Kidney (tissue), 14 donors: Measurements from ENCODE around the gene CSTF2T. TPM values are rescaled to one million over a fixed set of nuclear protein-coding genes. Genes with fewer than 3 reads are reported as not detected.

Experiments used
- DNase-seq, 5 donors: peaks; one replicate each; pipeline ENCODE4 v3.0.0-alpha.2; 2013 to 2020
- FAIRE-seq: peaks from 2 replicates; lab custom pipeline; 2012; peaks lifted over from hg19 to GRCh38; lab: Jason Lieb, UNC
- H3K27ac ChIP-seq, 2 donors: one replicate each; pipeline ENCODE4 v1.7.0; 2013; ENCODE audit warnings: low read depth in 2 of 2, low read length in 2 of 2, inconsistent platforms in 1 of 2
- H3K27me3 ChIP-seq: one replicate; pipeline ENCODE4 v1.7.1; 2013; ENCODE audit warnings: low read length, inconsistent platforms; ENCODE audit not compliant: control insufficient read depth, insufficient read depth
- H3K36me3 ChIP-seq, 3 donors: one replicate each; pipeline versions ENCODE4 v1.7.0 to v1.7.1; 2013; ENCODE audit warnings: low read length in 3 of 3, control low read depth in 1 of 3, inconsistent platforms in 1 of 3; ENCODE audit not compliant: insufficient read depth in 3 of 3, control insufficient read depth in 2 of 3
- H3K4me1 ChIP-seq, 3 donors: one replicate each; pipeline versions ENCODE4 v1.7.0 to v1.7.1; 2013; ENCODE audit warnings: low read length in 3 of 3, inconsistent platforms in 1 of 3, low read depth in 1 of 3; ENCODE audit not compliant: control insufficient read depth in 2 of 3, insufficient read depth in 2 of 3
- H3K4me3 ChIP-seq, 3 donors: one replicate each; pipeline versions ENCODE4 v1.7.0 to v1.8.1; 2013; ENCODE audit warnings: low read length in 3 of 3, control low read depth in 1 of 3, inconsistent platforms in 1 of 3
- H3K9ac ChIP-seq, 3 donors: one replicate each; pipeline versions ENCODE4 v1.7.0 to v1.7.1; 2013; ENCODE audit warnings: low read length in 3 of 3, control low read depth in 1 of 3, inconsistent platforms in 1 of 3
- H3K9me3 ChIP-seq, 3 donors: one replicate each; pipeline versions ENCODE4 v1.7.0 to v1.7.1; 2013; ENCODE audit warnings: low read length in 3 of 3, control low read depth in 1 of 3, inconsistent platforms in 1 of 3; ENCODE audit not compliant: control insufficient read depth in 2 of 3, insufficient read depth in 1 of 3
- intact Hi-C: fragments of 100-400 bp; cut with DNase I; formaldehyde crosslinking; loops from one replicate; pipeline ENCODE4 v1.11.1; 2022
- polyA plus RNA-seq: library from polyadenylated mRNA; stranded (reverse); fragments of 350-450 nt; fragmentation: Illumina TruSeq; extraction: RNeasy Lipid Tissue Mini Kit (QIAGEN cat#74804); gene quantifications from one replicate; pipeline ENCODE4 v1.2.3, GENCODE V29; 2014; ENCODE audit warnings: low read depth, low replicate concordance; ENCODE audit not compliant: insufficient read depth
- total RNA-seq: library from RNA; stranded (reverse); fragmentation: NEBNext Ultra II Directional; extraction: Animal tissue kit (Norgen Biotek cat#: 25700); gene quantifications from one replicate; pipeline ENCODE4 v1.2.1, GENCODE V29; 2021
- TF ChIP-seq, protein P1 (sequence below): IDR thresholded peaks from 3 replicates; pipeline ENCODE4 v1.5.1; 2012; ENCODE audit warnings: mild to moderate bottlenecking, moderate library complexity, borderline replicate concordance; ENCODE audit not compliant: insufficient read depth; ENCODE audit errors: extremely low read depth
- donor health status: control.
- donor health status: control.
- donor health status: control.
- donor health status: control.
- donor health status: control.
- donor health status: DM: yes; HTN: yes; CAD: no.
- donor health status: Normal renal cell carcinoma (clear cell type).

The CSTF2T gene
- total and polyA plus RNA-seq, 2 donors from 2014 or later, result 11.2 to 24.9 TPM

DNA sequence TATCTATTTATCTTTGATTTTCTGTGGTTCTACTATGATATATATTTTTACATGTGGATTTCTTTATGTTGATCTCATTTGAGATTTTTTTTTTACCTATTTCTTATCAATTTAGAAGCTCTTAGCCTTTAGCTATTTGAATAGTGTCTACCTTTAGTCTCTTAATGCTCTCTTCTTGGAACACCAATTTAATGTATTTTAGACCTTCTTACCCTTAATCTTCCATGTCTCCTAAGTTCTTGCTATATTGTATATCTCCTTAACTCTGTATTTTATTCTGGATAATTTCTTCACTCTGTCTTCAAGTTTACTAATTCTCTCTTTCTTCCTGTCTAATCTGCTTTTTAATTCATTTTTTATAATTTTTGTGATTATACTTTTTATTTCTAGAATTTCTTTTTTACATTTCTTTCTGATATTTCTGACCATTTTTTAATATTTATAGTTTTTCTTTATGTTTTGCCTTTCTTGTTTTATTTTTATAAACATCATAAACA is 27.3 kb downstream of the CSTF2T start:
- FAIRE-seq, result peak; percentile 81

DNA sequence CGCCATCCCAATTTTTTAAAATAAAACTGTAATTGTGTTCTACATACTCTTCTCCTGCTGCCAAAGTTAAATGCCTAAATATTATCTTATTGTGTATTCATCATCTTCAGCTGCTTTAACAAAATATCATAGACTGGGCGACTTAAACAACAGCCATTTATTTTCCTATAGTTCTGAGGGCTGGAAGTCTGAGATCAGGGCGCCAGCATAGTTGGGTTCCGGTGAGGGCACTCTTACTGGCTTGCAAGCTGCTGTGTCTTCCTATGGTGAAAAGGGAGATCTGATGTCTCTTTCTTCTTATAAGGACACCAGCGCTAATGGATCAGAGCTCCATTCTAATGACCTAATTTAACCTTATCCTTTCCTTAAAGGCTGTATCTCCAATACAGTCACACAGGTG is 30.4 kb downstream of the CSTF2T start:
- H3K27me3 ChIP-seq, result no peaks in the 10 kb centered on the region
- FAIRE-seq, result no peak
- DNase-seq, result no peak
- no peak overlapping the region for H3K9ac ChIP-seq
- no peaks in the 10 kb centered on the region for H3K9me3 ChIP-seq
- intact Hi-C loops, result no loop called here
- no peak overlapping the region for H3K4me3 ChIP-seq
- H3K27ac ChIP-seq, result no peak overlapping the region
- TF ChIP-seq, protein P1, sequence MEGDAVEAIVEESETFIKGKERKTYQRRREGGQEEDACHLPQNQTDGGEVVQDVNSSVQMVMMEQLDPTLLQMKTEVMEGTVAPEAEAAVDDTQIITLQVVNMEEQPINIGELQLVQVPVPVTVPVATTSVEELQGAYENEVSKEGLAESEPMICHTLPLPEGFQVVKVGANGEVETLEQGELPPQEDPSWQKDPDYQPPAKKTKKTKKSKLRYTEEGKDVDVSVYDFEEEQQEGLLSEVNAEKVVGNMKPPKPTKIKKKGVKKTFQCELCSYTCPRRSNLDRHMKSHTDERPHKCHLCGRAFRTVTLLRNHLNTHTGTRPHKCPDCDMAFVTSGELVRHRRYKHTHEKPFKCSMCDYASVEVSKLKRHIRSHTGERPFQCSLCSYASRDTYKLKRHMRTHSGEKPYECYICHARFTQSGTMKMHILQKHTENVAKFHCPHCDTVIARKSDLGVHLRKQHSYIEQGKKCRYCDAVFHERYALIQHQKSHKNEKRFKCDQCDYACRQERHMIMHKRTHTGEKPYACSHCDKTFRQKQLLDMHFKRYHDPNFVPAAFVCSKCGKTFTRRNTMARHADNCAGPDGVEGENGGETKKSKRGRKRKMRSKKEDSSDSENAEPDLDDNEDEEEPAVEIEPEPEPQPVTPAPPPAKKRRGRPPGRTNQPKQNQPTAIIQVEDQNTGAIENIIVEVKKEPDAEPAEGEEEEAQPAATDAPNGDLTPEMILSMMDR, result no peak
- H3K36me3 ChIP-seq, result no peaks in the 10 kb centered on the region
- no peaks in the 10 kb centered on the region for H3K4me1 ChIP-seq

More for the DNA sequence above, 27.3 kb downstream of the CSTF2T start:
- intact Hi-C loops, result no loop called here
- Histone ChIP-seq H3K36me3 (no peaks in the 10 kb centered on the region), H3K27me3 (no peaks in the 10 kb centered on the region), H3K27ac (no peak overlapping the region), H3K4me1 (no peaks in the 10 kb centered on the region), H3K9ac (no peak overlapping the region), H3K9me3 (no peaks in the 10 kb centered on the region), H3K4me3 (no peak overlapping the region)
- TF ChIP-seq, protein P1, result no peak
- DNase-seq, result no peak

DNA sequence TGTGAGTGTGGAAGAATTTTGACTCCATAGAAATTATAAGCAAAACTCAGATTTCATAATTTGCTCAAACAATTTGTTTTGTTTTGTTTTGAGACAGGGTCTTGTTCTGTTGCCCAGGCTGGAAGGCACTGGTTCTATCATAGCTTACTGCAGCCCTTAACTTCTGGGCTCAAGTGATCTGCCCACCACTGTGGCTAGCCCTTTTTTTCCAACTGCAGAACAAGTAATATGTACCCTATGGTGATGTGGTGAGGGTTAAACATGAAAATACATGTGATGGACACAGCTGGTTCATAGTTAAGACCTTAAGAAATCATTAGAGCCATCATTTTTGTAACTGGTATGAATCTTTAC is 31.1 kb downstream of the CSTF2T start:
- intact Hi-C loops, result no loop called here
- Histone ChIP-seq H3K4me1 (no peaks in the 10 kb centered on the region), H3K27me3 (no peaks in the 10 kb centered on the region), H3K9me3 (no peaks in the 10 kb centered on the region), H3K4me3 (no peak overlapping the region), H3K27ac (no peak overlapping the region), H3K9ac (no peak overlapping the region), H3K36me3 (no peaks in the 10 kb centered on the region)
- FAIRE-seq (no peak), DNase-seq (no peak)
- TF ChIP-seq, protein P1, result no peak
